ENCODE data around the gene APLF. TPM values are rescaled to one million over a fixed set of nuclear protein-coding genes. Genes with fewer than 3 reads are reported as not detected.

The APLF gene, protein sequence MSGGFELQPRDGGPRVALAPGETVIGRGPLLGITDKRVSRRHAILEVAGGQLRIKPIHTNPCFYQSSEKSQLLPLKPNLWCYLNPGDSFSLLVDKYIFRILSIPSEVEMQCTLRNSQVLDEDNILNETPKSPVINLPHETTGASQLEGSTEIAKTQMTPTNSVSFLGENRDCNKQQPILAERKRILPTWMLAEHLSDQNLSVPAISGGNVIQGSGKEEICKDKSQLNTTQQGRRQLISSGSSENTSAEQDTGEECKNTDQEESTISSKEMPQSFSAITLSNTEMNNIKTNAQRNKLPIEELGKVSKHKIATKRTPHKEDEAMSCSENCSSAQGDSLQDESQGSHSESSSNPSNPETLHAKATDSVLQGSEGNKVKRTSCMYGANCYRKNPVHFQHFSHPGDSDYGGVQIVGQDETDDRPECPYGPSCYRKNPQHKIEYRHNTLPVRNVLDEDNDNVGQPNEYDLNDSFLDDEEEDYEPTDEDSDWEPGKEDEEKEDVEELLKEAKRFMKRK
- total RNA-seq = 6.4 and 8.6 TPM in 2 replicates

DNA sequence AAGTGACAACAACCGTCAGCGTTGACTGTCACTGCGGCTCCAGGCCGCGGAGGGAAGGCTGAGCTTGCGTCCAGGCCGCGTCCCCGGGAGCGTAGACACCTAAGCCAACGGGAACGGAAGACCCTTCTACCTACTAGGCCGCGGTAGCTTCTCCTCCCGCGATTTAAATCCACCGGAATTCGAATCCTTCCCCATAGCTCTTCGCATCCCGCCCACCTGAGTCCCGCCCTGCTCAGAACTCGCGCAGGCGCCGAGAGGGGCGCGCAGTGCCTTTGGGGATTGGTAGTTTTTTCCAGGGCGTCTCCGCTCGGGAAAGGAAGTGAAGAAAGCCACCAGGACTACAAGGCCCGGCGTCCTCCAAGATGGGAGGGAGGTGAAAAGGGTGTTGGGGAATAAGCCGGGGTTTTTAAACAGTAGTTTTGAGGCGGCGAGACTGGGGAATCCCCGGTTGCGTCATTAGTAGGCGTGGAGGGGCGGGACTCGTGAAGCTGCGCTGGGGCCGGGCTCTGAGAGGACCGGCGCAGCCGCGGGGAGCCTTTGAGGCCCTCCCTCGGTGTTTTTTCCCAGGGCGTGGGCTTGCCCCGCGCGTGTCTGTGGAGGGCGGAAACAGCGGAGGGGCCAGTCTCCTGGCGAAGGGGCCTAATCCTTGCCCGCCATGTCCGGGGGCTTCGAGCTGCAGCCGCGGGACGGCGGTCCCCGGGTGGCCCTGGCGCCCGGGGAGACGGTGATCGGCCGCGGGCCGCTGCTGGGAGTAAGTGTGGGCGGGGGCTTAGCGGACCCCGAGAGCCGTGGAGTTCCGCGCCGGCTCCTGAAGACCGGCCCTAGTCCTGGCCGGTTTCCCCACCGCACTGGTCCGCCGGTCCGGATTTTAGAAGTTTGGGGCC, at the start of gene APLF, which contains the start of gene FBXO48:
APLF (plus strand) TSS at position 509 of the 884 bp plus-strand sequence; CDS start at position 656, 147 bp downstream.
FBXO48 (minus strand) TSS at position 218 of the 884 bp plus-strand sequence. CDS start 2,149 bp downstream, outside the sequence.
- TF ChIP-seq, protein P1, sequence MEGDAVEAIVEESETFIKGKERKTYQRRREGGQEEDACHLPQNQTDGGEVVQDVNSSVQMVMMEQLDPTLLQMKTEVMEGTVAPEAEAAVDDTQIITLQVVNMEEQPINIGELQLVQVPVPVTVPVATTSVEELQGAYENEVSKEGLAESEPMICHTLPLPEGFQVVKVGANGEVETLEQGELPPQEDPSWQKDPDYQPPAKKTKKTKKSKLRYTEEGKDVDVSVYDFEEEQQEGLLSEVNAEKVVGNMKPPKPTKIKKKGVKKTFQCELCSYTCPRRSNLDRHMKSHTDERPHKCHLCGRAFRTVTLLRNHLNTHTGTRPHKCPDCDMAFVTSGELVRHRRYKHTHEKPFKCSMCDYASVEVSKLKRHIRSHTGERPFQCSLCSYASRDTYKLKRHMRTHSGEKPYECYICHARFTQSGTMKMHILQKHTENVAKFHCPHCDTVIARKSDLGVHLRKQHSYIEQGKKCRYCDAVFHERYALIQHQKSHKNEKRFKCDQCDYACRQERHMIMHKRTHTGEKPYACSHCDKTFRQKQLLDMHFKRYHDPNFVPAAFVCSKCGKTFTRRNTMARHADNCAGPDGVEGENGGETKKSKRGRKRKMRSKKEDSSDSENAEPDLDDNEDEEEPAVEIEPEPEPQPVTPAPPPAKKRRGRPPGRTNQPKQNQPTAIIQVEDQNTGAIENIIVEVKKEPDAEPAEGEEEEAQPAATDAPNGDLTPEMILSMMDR (IDR thresholded peaks at IDR 0.05; ENCODE audit: insufficient read depth, low read depth, low read length) = no peak
- H3K4me3 ChIP-seq (ENCODE audit: low read depth, low read length) = peak within 1 kb of the TSS; percentile 91
- peak; percentile 99 for DNase-seq (ENCODE audit: low read depth)

DNA sequence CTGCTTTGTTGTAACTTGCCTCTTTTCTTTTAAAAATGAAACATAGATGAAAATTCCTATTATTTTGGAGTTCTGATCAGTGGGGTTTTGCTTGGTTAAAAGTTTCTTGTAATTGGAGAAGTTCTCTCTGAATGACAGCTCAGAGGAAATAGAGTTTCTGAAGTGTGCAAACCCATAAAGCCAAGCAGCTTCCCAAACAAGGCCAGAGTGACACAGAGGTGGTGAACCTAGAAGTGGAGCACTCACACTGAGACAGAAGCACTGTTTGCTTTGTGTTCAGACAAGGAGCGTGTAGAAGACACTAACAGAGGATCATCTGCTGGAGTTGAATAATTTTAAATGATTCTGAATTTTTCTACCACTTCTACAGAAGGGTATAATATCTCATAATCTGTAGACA, 49.5 kb upstream of the APLF start:
- TF ChIP-seq, protein P1 (IDR thresholded peaks at IDR 0.05; ENCODE audit: insufficient read depth, low read depth, low read length) = no peak

DNA sequence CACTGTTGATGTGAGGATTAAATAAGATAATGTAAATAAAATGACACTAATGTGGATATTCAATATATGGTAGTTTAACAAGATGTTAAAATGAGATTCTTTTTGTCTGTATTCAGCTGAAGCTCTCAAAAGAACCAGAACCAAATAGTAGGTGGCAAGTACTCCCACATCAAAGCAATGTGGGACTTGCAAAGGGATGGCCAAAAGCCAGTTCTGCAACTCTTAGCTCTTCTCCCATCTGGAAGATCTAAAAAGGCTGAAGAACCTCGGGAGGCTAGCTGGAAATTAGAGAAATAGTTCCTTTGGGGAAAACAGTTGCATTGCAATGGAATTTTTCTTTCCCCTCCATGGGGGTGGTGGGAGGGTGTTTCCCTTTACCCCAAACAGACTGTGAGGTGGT, 49.0 kb upstream of the APLF start:
- TF ChIP-seq, protein P1 (IDR thresholded peaks at IDR 0.05; ENCODE audit: insufficient read depth, low read depth, low read length) = no peak
- no peak overlapping the region for H3K4me3 ChIP-seq (ENCODE audit: low read depth, low read length)
- DNase-seq (ENCODE audit: low read depth) = no peak

More for the DNA sequence above, 49.5 kb upstream of the APLF start:
- no peak for DNase-seq (ENCODE audit: low read depth)
- H3K4me3 ChIP-seq (ENCODE audit: low read depth, low read length) = no peak overlapping the region

DNA sequence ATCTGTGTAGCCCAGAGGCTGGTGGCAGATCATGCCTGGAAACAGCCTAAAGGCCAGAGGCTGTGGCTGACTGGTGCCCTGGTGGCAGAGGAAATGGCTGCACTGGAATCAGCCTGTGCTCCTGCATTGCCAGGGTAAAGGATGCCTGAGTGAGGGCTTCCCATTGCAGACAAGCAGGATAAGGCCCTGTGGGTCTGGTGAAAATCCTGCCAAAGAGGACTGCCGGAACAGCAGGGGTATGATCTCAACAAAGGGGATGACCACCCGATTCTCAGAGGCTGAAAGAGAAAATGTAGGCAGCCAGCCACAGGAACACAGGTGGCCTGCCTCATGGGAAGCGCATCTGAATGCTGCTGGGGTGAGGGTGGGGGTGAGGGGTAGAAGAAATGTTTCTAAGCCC, 48.5 kb upstream of the APLF start:
- no peak for DNase-seq (ENCODE audit: low read depth)
- H3K4me3 ChIP-seq (ENCODE audit: low read depth, low read length) = no peak overlapping the region
- TF ChIP-seq, protein P1 (IDR thresholded peaks at IDR 0.05; ENCODE audit: insufficient read depth, low read depth, low read length) = no peak

DNA sequence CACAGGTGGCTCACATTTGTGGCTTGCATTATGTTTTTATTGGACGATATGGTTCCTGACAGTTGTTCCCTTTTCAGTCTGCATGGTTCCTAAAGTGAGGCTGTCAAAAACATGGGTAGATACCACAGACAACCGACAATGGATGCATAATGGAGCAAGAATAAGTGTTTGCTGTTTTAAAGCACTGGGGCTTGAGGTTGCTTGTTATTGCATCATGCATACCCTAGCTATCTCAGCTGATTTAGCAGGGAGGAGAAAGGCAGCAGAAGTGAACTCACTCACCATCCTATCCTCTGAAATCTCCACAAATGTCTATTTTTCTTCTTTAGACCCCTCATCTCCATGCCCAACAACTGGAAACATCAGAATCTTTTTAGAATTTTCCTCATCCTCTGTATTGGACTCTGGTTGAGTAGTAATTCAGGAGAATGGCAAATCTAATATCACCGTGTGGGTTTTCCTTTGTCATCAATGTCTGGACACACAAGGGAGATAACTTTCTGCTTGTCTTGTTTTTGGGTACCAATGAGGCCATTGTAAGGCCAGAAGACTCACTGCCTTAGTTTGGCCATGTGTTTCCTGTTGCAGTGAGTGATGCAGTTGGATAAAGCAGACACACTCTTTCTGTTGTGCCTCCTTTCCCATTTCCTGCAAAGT, 47.0 kb upstream of the APLF start:
- DNase-seq (ENCODE audit: low read depth) = peak; percentile 65
- TF ChIP-seq, protein P1 (IDR thresholded peaks at IDR 0.05; ENCODE audit: insufficient read depth, low read depth, low read length) = no peak

DNA sequence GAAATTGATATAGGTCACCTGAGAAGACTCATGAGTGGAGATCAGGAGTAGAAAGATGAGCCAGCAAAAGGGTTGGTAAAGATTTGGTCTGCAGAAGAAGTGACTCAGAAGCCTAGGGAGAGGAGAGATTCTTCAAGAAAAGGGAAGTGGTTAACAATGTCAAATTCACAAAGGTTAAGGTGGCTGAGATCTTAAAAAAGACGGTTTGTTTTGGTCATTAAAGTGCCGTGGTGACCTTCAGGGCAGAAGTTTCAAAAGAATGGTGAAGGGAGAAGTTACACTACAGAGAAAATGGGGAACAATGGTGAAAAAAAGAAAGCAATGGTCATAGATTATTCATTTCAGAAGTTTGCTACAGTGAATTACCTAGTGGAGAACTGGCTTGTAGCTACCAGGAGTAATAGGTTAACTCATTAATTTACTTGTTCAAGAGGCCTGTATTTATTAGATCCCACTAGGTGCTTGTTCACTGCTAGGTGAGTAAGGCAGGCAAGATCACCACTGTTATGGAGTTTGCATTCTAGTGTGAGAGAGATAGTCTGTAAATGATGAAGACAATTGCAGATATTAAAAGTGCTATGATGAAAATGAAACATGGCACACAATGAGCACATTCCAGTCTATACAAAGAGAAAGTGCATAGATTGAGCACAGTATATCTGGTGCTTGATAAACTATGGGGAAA, 43.3 kb upstream of the APLF start:
- DNase-seq (ENCODE audit: low read depth) = no peak
- TF ChIP-seq, protein P1 (IDR thresholded peaks at IDR 0.05; ENCODE audit: insufficient read depth, low read depth, low read length) = no peak
- no peak overlapping the region for H3K4me3 ChIP-seq (ENCODE audit: low read depth, low read length)

More for the DNA sequence above, 47.0 kb upstream of the APLF start:
- H3K4me3 ChIP-seq (ENCODE audit: low read depth, low read length) = no peak overlapping the region
